ENCODE measurements around the gene ARHGAP24.

DNA sequence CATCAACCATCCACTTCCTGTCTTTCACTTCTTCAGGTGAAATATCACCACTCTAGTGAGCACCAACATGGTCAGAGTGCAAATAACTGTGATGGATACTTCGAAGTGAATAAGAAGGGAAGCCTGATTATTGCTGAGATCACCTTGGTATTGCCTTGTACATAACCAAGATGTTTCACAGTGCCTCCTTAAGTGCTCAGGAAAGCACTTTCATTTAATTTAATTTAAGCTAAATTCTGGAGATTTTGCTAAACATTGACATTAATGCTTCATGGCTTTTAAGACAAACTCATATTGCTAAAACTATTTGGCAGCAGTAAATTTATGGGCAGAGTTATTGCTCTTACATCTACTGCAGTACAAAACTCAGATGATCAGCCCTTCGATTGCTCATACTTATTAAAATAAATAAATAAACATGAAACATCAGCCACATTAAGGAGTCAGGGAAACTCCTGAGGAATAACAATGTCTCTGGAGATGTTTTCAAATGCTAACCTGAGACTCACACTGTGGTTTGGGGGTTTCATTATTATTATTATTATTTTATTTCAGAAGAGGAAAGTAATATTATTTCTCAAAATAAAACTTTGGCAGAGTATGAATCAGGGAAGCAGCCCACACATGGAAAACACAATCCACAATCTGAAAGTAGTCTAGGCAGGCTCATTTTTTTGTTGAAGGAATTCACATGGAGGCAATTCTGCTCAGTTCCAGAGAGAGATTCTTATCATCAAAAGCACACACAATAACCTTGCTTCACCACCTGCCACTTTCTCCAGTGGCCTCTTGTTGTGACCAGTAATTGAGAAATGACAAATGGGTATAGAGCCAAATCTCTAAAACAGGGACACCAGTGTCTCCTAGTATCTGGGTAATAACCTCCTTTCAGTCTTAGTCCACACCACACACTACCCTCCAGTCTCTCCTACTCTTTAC, 540.7 kb downstream of the ARHGAP24 start:
- TF ChIP-seq CTCF (IDR thresholded peaks at IDR 0.05; ENCODE audit: low read depth, low read length, missing input control) (no peak), RAD21 (IDR thresholded peaks at IDR 0.05) (no peak), JUND (IDR thresholded peaks at IDR 0.05) (no peak), GABPA (IDR thresholded peaks at IDR 0.05 in 1 of 2, conservative IDR thresholded peaks at IDR 0.05 in 1 of 2) (no peak), YY1 (IDR thresholded peaks at IDR 0.05) (no peak), SP1 (IDR thresholded peaks at IDR 0.05) (no peak), EGR1 (IDR thresholded peaks at IDR 0.05; ENCODE audit: low read depth in 2 of 2) (no peak)
- TF ChIP-seq, protein P1, sequence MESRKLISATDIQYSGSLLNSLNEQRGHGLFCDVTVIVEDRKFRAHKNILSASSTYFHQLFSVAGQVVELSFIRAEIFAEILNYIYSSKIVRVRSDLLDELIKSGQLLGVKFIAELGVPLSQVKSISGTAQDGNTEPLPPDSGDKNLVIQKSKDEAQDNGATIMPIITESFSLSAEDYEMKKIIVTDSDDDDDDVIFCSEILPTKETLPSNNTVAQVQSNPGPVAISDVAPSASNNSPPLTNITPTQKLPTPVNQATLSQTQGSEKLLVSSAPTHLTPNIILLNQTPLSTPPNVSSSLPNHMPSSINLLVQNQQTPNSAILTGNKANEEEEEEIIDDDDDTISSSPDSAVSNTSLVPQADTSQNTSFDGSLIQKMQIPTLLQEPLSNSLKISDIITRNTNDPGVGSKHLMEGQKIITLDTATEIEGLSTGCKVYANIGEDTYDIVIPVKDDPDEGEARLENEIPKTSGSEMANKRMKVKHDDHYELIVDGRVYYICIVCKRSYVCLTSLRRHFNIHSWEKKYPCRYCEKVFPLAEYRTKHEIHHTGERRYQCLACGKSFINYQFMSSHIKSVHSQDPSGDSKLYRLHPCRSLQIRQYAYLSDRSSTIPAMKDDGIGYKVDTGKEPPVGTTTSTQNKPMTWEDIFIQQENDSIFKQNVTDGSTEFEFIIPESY (IDR thresholded peaks at IDR 0.05) = no peak

Measured in liver (tissue), 3 donors.